Mesendoderm (in vitro differentiated cells): ENCODE results near the gene CENPX.
A peak's percentile ranks its signal among the peaks of the same experiment; 100 is the strongest.

Experiments used
- DNase-seq: peaks from one replicate; pipeline ENCODE4 v3.0.0; 2013
- H2AK5ac ChIP-seq: 2 replicates; pipeline ENCODE4 v1.6.1; 2013; ENCODE audit warnings: low read length, inconsistent platforms
- H2BK120ac ChIP-seq: 2 replicates; pipeline ENCODE4 v1.6.1; 2013; ENCODE audit warnings: low read depth, mild to moderate bottlenecking, low read length, moderate library complexity, mixed read lengths
- H2BK15ac ChIP-seq: replicated peaks from 2 replicates; pipeline ENCODE4 v1.6.1; 2013; ENCODE audit warnings: low read depth, mild to moderate bottlenecking, moderate library complexity
- H2BK5ac ChIP-seq: 2 replicates; pipeline ENCODE4 v1.6.1; 2013; ENCODE audit warnings: low read length, inconsistent platforms
- H3K18ac ChIP-seq: 2 replicates; pipeline ENCODE4 v1.6.1; 2013; ENCODE audit warnings: mild to moderate bottlenecking, low read length, mixed read lengths
- H3K23ac ChIP-seq: one replicate; pipeline ENCODE4 v1.6.1; 2013; ENCODE audit warnings: low read length
- H3K27ac ChIP-seq: 2 replicates; pipeline ENCODE4 v1.5.1; 2013; ENCODE audit warnings: low read depth, mild to moderate bottlenecking, inconsistent platforms, low read length, moderate library complexity
- H3K27me3 ChIP-seq: 2 replicates; pipeline ENCODE4 v1.6.1; 2013; ENCODE audit warnings: low read length, control low read depth, mild to moderate bottlenecking, inconsistent platforms; ENCODE audit not compliant: insufficient read depth, poor library complexity
- H3K36me3 ChIP-seq: 2 replicates; pipeline ENCODE4 v1.6.1; 2013; ENCODE audit warnings: low read length, inconsistent platforms; ENCODE audit not compliant: control insufficient read depth, insufficient read depth
- H3K4ac ChIP-seq: one replicate; pipeline ENCODE4 v1.6.1; 2013; ENCODE audit warnings: low read depth, mild to moderate bottlenecking, low read length, moderate library complexity
- H3K4me1 ChIP-seq: 2 replicates; pipeline ENCODE4 v1.6.1; 2013; ENCODE audit warnings: low read depth, low read length, inconsistent platforms; ENCODE audit not compliant: control insufficient read depth
- H3K4me2 ChIP-seq: 2 replicates; pipeline ENCODE4 v1.6.1; 2013; ENCODE audit warnings: low read length
- H3K4me3 ChIP-seq: 2 replicates; pipeline ENCODE4 v1.5.1; 2013; ENCODE audit warnings: mild to moderate bottlenecking, low read length
- H3K56ac ChIP-seq: one replicate; pipeline ENCODE4 v1.6.1; 2013; ENCODE audit warnings: low read length
- H3K79me1 ChIP-seq: 2 replicates; pipeline ENCODE4 v1.6.1; 2013; ENCODE audit warnings: low read length, inconsistent platforms
- H3K79me2 ChIP-seq: 2 replicates; pipeline ENCODE4 v1.6.1; 2013; ENCODE audit warnings: mild to moderate bottlenecking, low read length; ENCODE audit not compliant: control insufficient read depth, insufficient read depth
- H3K9ac ChIP-seq: 2 replicates; pipeline ENCODE4 v1.6.1; 2013; ENCODE audit warnings: low read length, inconsistent platforms
- H4K5ac ChIP-seq: one replicate; pipeline ENCODE4 v1.6.1; 2013; ENCODE audit warnings: low read length
- H4K8ac ChIP-seq: one replicate; pipeline ENCODE4 v1.6.1; 2013; ENCODE audit warnings: low read depth, mild to moderate bottlenecking, control low read depth, low read length, moderate library complexity
- WGBS: extraction: QIAGEN DNeasy Blood & Tissue Kit; methylation state at CpG from one replicate; pipeline ENCODE4 v1.1.7; 2013; ENCODE audit warnings: low lambda C conversion rate, missing lambda C conversion rate; ENCODE audit not compliant: insufficient coverage; ENCODE audit errors: extremely low coverage; 5-methylcytosine and 5-hydroxymethylcytosine counted together

The CENPX gene

DNA sequence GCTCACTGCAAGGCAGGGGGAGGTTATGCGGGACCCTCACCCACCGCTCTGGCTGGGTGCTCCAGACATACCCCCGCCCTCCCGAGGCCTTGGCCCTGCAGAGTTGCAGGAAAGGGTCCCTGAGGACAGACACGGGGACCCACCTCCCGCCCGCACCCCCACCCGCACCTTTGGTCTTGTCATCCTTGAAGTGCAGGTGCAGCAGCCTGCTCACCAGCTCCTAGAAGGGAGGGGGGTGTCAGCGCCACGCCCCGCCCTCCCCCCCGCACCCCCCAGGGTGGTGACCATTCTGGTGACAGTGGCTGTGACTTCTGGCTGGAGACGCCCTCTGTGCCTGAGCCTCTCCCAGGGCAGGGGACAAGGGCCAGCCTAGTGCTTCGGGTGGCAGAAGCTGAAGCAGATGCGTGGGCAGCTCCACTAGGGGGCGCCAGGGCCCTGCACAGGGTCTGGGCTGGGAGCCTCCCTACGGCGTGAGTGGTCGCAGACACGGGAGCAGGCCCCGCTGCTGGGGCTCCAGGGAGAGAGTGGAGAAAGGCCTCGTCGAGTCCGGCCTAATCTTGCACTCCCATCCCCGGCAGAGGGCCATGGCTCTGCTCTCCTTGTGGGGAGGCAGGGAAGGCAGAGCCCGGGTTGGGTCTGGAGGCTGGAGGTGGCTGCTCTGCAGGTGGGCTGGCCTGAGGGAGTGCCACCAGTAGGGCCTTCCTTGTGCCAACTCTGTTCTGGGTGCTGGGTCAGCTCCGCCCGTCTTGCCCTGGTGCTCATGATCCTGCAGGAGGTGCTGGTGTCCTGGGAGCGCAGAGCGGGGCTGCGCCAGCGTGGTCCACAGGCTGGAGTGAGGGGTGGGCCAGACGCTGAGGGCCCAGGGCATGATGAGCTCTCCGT lies 2.7 kb downstream of the CENPX start:
- no CpG with 5 or more reads among the region's 34 CpGs for WGBS
- H4K5ac ChIP-seq, result no peak overlapping the region
- no peak overlapping the region for H4K8ac ChIP-seq
- H2BK120ac ChIP-seq, result no peak overlapping the region
- H3K4me3 ChIP-seq, result no peak overlapping the region
- no peak overlapping the region for H3K18ac ChIP-seq
- H2AK5ac ChIP-seq, result no peak overlapping the region
- H3K27me3 ChIP-seq, result no peaks in the 10 kb centered on the region
- no peak overlapping the region for H2BK15ac ChIP-seq
- DNase-seq, result peak; percentile 75
- H3K23ac ChIP-seq, result no peak overlapping the region
- H3K56ac ChIP-seq, result no peak overlapping the region
- H3K79me2 ChIP-seq, result peaks cover 8% of the 10 kb centered on the region
- no peak overlapping the region for H3K27ac ChIP-seq
- H3K4me2 ChIP-seq, result no peak overlapping the region
- no peak overlapping the region for H3K9ac ChIP-seq
- H2BK5ac ChIP-seq, result no peak overlapping the region
- no peaks in the 10 kb centered on the region for H3K4me1 ChIP-seq
- no peaks in the 10 kb centered on the region for H3K36me3 ChIP-seq
- H3K79me1 ChIP-seq, result peaks cover 8% of the 10 kb centered on the region
- no peak overlapping the region for H3K4ac ChIP-seq

- Histone ChIP-seq H2BK5ac (no peak overlapping the region), H3K79me2 (peaks cover 8% of the 10 kb centered on the region), H3K4me1 (no peaks in the 10 kb centered on the region), H3K23ac (no peak overlapping the region), H3K79me1 (peaks cover 8% of the 10 kb centered on the region), H3K4me2 (no peak overlapping the region), H3K56ac (no peak overlapping the region), H4K5ac (no peak overlapping the region), H3K4me3 (no peak overlapping the region), H4K8ac (no peak overlapping the region), H2BK120ac (no peak overlapping the region), H3K4ac (no peak overlapping the region), H3K27ac (no peak overlapping the region), H2AK5ac (no peak overlapping the region), H3K9ac (no peak overlapping the region), H3K27me3 (no peaks in the 10 kb centered on the region), H2BK15ac (no peak overlapping the region), H3K18ac (no peak overlapping the region), H3K36me3 (no peaks in the 10 kb centered on the region)
- no peak for DNase-seq
- no CpG with 5 or more reads among the region's 33 CpGs for WGBS
Observed at GRCh38 chr17:82018989-82019689, 3.5 kb downstream of the CENPX start.

DNA sequence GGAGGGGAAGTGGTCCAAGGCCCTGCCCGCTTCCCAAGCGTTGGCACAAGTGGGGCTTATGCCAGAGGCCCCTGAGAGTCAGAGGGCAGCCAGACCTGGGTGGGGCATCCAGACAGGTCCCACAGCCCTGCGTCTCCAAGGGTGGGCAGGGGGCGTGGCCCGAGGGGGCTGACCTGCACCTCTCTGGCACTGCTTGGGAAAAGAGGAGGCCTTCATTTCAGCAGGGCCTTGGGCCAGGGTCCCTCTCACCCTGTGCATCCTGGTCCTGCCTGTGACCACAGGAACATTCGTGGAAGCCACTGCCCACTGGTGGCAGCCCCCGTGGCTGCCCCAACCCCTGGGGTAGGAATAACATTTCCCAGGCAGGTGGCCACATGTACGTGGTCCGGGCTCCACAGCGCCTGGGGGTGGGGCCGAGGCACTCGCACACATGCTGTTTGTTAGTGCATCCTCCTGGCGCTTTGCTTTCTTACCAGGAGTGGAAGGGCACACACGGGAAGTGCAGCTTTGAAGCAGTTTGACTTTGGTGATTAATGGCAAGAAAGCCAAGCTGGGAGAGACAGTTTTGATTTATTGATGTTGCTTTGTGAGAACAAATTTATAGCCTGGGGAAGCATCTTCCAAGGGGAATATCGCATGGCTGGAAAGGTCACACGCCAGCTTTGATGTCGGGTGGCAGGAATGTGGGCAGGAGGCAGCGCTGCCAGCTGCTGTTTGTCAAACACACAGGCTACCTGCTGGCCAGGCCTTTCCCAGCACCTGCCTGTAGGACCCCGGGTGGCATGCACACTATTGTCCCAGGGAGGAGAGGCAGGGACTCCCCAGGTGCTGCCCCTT lies 4.3 kb downstream of the CENPX start:
- Histone ChIP-seq H3K79me1 (peaks cover 8% of the 10 kb centered on the region), H4K8ac (no peak overlapping the region), H3K27ac (no peak overlapping the region), H2BK120ac (no peak overlapping the region), H2BK5ac (no peak overlapping the region), H3K4me2 (no peak overlapping the region), H3K4me3 (no peak overlapping the region), H3K4ac (no peak overlapping the region), H3K23ac (no peak overlapping the region), H3K4me1 (no peaks in the 10 kb centered on the region), H2BK15ac (no peak overlapping the region), H3K56ac (no peak overlapping the region), H3K36me3 (no peaks in the 10 kb centered on the region), H3K9ac (no peak overlapping the region), H2AK5ac (no peak overlapping the region), H4K5ac (no peak overlapping the region), H3K27me3 (no peaks in the 10 kb centered on the region), H3K79me2 (peaks cover 8% of the 10 kb centered on the region), H3K18ac (no peak overlapping the region)
- no peak for DNase-seq
- WGBS, result no CpG with 5 or more reads among the region's 19 CpGs

GRCh38 chr17:82017612-82018151 lies 5.0 kb downstream of the CENPX start:
- Histone ChIP-seq H2AK5ac (no peak overlapping the region), H3K27ac (no peak overlapping the region), H4K5ac (no peak overlapping the region), H3K79me2 (peaks cover 8% of the 10 kb centered on the region), H4K8ac (no peak overlapping the region), H3K4me2 (no peak overlapping the region), H2BK15ac (no peak overlapping the region), H3K36me3 (no peaks in the 10 kb centered on the region), H3K4me1 (no peaks in the 10 kb centered on the region), H3K4ac (no peak overlapping the region), H3K79me1 (peaks cover 8% of the 10 kb centered on the region), H3K56ac (no peak overlapping the region), H3K27me3 (no peaks in the 10 kb centered on the region), H3K4me3 (no peak overlapping the region), H2BK120ac (no peak overlapping the region), H3K23ac (no peak overlapping the region), H2BK5ac (no peak overlapping the region), H3K18ac (no peak overlapping the region), H3K9ac (no peak overlapping the region)
- no CpG with 5 or more reads among the region's 13 CpGs for WGBS
- DNase-seq, result no peak

DNA sequence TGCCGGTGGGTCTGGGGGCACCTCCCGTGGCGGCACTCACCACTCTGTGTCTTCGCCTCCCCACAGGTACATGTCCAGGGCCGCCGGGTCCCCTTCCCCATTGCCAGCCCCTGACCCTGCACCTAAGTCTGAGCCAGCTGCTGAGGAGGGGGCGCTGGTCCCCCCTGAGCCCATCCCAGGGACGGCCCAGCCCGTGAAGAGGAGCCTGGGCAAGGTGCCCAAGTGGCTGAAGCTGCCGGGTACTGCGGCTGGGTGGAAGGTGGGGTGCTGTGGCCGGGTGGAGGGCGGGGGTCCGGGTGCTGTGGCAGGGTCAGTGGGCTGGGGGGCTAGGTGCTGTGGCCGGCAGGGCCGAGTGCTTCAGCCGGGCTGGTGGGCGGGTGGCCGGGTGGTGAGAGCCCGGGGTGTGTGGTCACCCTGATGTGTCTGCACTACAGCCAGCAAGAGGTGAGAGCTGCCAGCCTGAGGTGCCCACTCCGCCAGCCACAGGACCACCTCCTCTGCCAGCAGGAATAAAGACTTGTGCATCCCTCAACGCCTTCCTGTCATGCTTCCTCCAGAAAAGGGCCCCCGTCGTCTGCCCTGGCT lies 5.7 kb downstream of the CENPX start:
- Histone ChIP-seq H3K23ac (no peak overlapping the region), H3K79me1 (peaks cover 5% of the 10 kb centered on the region), H3K79me2 (peaks cover 4% of the 10 kb centered on the region), H3K4ac (no peak overlapping the region), H3K36me3 (no peaks in the 10 kb centered on the region), H3K4me2 (no peak overlapping the region), H4K5ac (no peak overlapping the region), H3K9ac (no peak overlapping the region), H2BK15ac (no peak overlapping the region), H3K56ac (no peak overlapping the region), H3K18ac (no peak overlapping the region), H2BK5ac (no peak overlapping the region), H3K27ac (no peak overlapping the region), H2BK120ac (no peak overlapping the region), H2AK5ac (no peak overlapping the region), H3K4me1 (no peaks in the 10 kb centered on the region), H4K8ac (no peak overlapping the region), H3K27me3 (no peaks in the 10 kb centered on the region), H3K4me3 (no peak overlapping the region)
- no peak for DNase-seq
- WGBS, result no CpG with 5 or more reads among the region's 24 CpGs
